Brain microvascular endothelial cell (primary cell): Measurements from ENCODE around the gene ANKRD22.
A peak's percentile ranks its signal among the peaks of the same experiment; 100 is the strongest.

Experiments used
- DNase-seq: peaks from one replicate; pipeline ENCODE4 v3.0.0-alpha.2; 2020
- H3K27ac ChIP-seq: fragments of 250-450 bp; sonication (Bioruptor Pico); 2 replicates; pipeline ENCODE4 v1.5.1; 2020; ENCODE audit warnings: mild to moderate bottlenecking, moderate library complexity
- H3K27me3 ChIP-seq: fragments of 250-450 bp; sonication (Bioruptor Pico); replicated peaks from 2 replicates; pipeline ENCODE4 v1.5.1; 2020; ENCODE audit warnings: mild to moderate bottlenecking
- H3K36me3 ChIP-seq: fragments of 250-450 bp; sonication (Bioruptor Pico); replicated peaks from 2 replicates; pipeline ENCODE4 v1.5.1; 2020; ENCODE audit warnings: mild to moderate bottlenecking
- H3K4me3 ChIP-seq: 2 replicates; pipeline ENCODE4 v1.5.1; 2011; ENCODE audit warnings: low read depth, mild to moderate bottlenecking, control low read depth, low read length, moderate library complexity
- in situ Hi-C: cut with HindIII; loops from 2 replicates; pipeline ENCODE4 v1.10.0; 2017; ENCODE audit warnings: low sequenced_read_pairs, low pct_ligation_motif_present
- TF ChIP-seq, protein P1 (sequence below): IDR thresholded peaks from 2 replicates; pipeline ENCODE4 v1.5.1; 2011; ENCODE audit warnings: low read depth, mild to moderate bottlenecking, moderate library complexity, low read length, control low read depth, inconsistent platforms; ENCODE audit errors: missing control alignments

ANKRD22 gene

DNA sequence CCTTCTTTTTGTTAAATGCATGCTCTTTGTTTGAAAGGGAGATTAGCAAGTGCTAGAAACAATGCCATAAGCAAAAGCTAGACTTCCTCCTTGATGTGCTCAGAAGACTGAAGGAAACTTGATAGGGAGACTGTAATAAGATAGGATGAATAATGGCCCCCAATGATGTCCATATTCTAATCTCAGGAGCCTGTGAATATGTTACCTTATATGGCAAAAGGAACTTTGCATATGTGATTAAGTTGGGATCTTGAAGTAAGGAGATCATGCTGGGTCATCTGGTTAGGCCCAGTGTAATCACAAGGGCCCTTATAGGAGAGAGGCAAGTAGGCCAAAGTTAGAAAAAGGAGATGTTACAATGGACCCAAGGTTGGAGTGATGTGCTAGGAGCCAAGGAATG lies 62.7 kb downstream of the ANKRD22 start:
- TF ChIP-seq, protein P1, sequence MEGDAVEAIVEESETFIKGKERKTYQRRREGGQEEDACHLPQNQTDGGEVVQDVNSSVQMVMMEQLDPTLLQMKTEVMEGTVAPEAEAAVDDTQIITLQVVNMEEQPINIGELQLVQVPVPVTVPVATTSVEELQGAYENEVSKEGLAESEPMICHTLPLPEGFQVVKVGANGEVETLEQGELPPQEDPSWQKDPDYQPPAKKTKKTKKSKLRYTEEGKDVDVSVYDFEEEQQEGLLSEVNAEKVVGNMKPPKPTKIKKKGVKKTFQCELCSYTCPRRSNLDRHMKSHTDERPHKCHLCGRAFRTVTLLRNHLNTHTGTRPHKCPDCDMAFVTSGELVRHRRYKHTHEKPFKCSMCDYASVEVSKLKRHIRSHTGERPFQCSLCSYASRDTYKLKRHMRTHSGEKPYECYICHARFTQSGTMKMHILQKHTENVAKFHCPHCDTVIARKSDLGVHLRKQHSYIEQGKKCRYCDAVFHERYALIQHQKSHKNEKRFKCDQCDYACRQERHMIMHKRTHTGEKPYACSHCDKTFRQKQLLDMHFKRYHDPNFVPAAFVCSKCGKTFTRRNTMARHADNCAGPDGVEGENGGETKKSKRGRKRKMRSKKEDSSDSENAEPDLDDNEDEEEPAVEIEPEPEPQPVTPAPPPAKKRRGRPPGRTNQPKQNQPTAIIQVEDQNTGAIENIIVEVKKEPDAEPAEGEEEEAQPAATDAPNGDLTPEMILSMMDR = no peak
- no peaks in the 10 kb centered on the region for H3K27me3 ChIP-seq
- no peak overlapping the region for H3K4me3 ChIP-seq
- no peak for DNase-seq
- H3K36me3 ChIP-seq = no peaks in the 10 kb centered on the region
- no peak overlapping the region for H3K27ac ChIP-seq
- in situ Hi-C loops = no loop called here

DNA sequence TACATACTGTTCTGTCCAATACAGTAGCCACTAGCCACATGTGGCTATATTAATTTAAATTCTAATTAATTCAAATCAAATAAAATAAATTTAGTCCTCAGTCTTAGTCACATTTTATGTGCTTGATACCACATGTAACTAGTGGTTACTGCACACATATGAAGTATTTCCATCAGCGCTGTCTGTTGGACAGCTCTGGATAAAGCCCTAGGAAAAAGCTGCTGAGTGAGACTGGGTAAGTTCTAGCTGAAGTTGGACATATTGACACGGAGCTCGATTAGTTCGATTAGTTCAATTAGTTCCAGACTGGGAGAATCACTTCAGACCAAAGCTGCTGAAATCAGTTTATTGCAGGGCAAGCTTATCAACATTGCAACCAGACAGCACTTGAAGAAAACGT lies 64.2 kb downstream of the ANKRD22 start:
- TF ChIP-seq, protein P1 = no peak
- Histone ChIP-seq H3K36me3 (no peaks in the 10 kb centered on the region), H3K27ac (no peak overlapping the region), H3K27me3 (no peaks in the 10 kb centered on the region), H3K4me3 (no peak overlapping the region)
- DNase-seq = no peak
- in situ Hi-C loops = no loop called here

DNA sequence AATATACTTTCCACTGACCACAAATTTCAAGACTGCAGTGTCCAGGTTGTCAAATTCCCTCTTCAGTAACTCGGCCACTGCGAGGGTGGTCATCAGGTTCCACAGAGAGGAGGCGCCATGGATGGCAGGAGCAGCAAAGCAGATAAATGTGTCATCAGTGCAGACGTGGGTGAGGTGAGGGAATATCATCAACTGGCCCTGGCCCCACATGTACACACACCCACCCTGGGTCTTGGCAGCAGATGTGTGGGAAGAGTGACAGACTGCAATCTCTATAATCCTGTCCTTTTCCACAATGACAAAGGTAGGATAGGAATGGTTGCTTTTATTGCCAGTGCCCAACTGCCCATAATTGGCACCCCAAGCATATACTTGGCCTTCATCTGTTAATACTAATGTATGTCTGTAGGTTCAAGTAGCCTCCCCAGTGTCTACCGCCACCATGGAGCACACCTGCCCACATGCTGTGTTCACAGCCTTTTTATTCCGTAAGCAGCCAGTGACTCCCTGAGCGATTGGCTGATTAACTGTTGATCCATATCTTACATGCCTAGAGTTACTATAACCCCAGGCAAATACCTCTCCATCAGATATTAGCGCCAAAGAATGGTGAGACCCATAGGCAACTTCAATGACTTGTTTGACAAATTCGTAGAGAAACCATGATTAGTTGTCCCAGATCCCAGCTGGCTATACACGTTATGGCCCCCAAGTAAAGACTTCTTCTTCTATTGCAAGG lies 65.4 kb downstream of the ANKRD22 start:
- Histone ChIP-seq H3K4me3 (no peak overlapping the region), H3K27ac (no peak overlapping the region), H3K27me3 (no peaks in the 10 kb centered on the region), H3K36me3 (no peaks in the 10 kb centered on the region)
- in situ Hi-C loops = no loop called here
- DNase-seq = no peak
- TF ChIP-seq, protein P1 = no peak

DNA sequence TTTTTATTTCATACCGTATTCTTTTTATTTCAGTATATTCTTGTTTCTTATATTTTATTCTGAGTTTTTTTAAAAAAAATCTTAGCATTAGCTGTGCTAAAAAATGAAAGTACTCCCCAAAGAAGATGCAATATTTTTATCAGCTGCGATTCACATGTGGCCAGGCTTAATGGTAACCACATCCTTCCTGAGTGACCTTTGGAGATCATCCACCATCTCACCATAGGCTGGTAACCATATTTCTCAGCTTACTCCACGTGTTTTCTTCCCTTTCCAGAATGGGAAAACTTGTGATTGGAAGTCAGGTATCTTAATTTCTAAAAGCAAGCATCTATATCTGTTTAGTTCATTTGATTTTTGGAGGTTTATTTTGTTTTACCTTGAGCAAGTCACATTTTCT lies 67.9 kb downstream of the ANKRD22 start:
- TF ChIP-seq, protein P1 = no peak
- in situ Hi-C loops = no loop called here
- no peaks in the 10 kb centered on the region for H3K36me3 ChIP-seq
- no peak overlapping the region for H3K27ac ChIP-seq
- peak; percentile 38 for DNase-seq
- H3K4me3 ChIP-seq = no peak overlapping the region
- no peaks in the 10 kb centered on the region for H3K27me3 ChIP-seq

DNA sequence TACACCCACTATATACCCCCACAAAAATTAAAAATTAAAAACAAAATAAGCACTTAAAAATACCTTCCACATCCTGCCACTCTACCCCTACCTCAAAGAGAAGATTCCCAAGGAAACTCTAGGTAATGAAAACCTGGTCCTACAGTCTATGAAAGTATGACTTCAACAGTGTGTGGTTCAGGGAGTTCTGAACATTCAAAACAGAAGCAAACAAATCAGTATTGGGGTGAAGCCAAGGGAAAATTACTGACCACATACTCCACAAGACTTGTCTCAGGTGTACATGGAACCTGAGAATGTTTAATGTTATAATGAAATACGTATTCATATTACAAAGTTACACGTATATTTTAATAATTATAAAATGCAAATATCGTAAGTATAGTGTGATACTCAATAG lies 69.4 kb downstream of the ANKRD22 start:
- DNase-seq = no peak
- no peak overlapping the region for H3K4me3 ChIP-seq
- TF ChIP-seq, protein P1 = no peak
- no peak overlapping the region for H3K27ac ChIP-seq
- no peaks in the 10 kb centered on the region for H3K36me3 ChIP-seq
- no peaks in the 10 kb centered on the region for H3K27me3 ChIP-seq
- in situ Hi-C loops = no loop called here

DNA sequence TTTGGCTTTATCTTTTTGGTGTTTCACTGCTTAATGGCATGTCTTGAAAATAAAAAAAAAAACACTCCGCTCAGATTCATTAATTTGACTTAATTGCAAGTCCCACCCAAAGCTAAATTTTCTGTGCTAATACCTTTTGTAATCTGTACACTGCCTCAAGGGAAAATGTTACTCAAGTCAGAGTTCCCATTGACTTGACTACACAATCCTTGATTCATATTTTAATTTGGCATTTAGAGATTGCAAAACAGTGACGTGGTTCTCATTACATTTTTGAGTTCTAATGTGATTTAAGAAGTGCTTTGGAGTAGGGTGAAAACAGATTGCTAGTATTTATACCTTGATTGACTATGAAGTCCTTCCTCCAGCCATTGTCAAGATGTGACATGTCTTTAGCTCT lies 70.4 kb downstream of the ANKRD22 start:
- DNase-seq = no peak
- in situ Hi-C loops = no loop called here
- no peaks in the 10 kb centered on the region for H3K36me3 ChIP-seq
- H3K27me3 ChIP-seq = no peaks in the 10 kb centered on the region
- no peak overlapping the region for H3K27ac ChIP-seq
- TF ChIP-seq, protein P1 = no peak
- no peak overlapping the region for H3K4me3 ChIP-seq
